Pancreas (tissue), 10 donors: ENCODE measurements around the gene TLL2. TPM values are rescaled to one million over a fixed set of nuclear protein-coding genes. Genes with fewer than 3 reads are reported as not detected.

Experiments
- ATAC-seq, 4 donors: fragments of 200-7000 bp; cut with Tn5 transposase; one replicate each; pipeline versions ENCODE4 v1.8.0 to v1.9.1; 2020; ENCODE audit warnings: mild to moderate bottlenecking in 4 of 4, moderate library complexity in 4 of 4
- DNase-seq, 6 donors: peaks; one replicate each; pipeline ENCODE4 v3.0.0-alpha.2; 2020
- FAIRE-seq: peaks from 2 replicates; lab custom pipeline; 2012; peaks lifted over from hg19 to GRCh38; lab: Jason Lieb, UNC
- H3K27ac ChIP-seq, 4 donors: fragments of 200-600 bp; sonication (generic); 1 replicate in 3 of 4; 2 replicates in 1 of 4; pipeline versions ENCODE4 v1.5.0 to v1.8.0; 2020
- H3K27me3 ChIP-seq, 4 donors: fragments of 200-600 bp; one replicate each; pipeline ENCODE4 v1.8.0; 2021
- H3K36me3 ChIP-seq, 3 donors: fragments of 200-600 bp; sonication (generic) in 1 of 3; one replicate each; pipeline versions ENCODE4 v1.5.0 to v1.8.0; 2020 to 2021
- H3K4me1 ChIP-seq, 3 donors: fragments of 200-600 bp; one replicate each; pipeline ENCODE4 v1.8.0; 2021
- H3K4me3 ChIP-seq, 4 donors: fragments of 200-600 bp; sonication (generic) in 2 of 4; one replicate each; pipeline versions ENCODE4 v1.5.0 to v1.8.0; 2020 to 2021
- H3K9me3 ChIP-seq, 4 donors: fragments of 200-600 bp; one replicate each; pipeline ENCODE4 v1.8.0; 2021
- CTCF ChIP-seq, 4 donors: fragments of 200-600 bp; sonication (generic) in 3 of 4; IDR thresholded peaks; one replicate each; pipeline versions ENCODE4 v1.5.0 to v1.8.0; 2021; ENCODE audit warnings: antibody characterized with exemption in 4 of 4
- WGBS, 2 donors: extraction: QIAGEN DNeasy Blood & Tissue Kit; methylation state at CpG; one replicate each; pipeline ENCODE4 v1.1.7; 2013; 5-methylcytosine and 5-hydroxymethylcytosine counted together
- intact Hi-C, 3 donors: fragments of 100-400 bp; cut with DNase I; formaldehyde crosslinking; loops; one replicate each; pipeline versions ENCODE4 v1.11.1 to v1.14.2; 2022
- polyA plus RNA-seq, 2 donors: library from polyadenylated mRNA; stranded (reverse); fragments of 200-250 nt; gene quantifications; one replicate each; pipeline ENCODE4 v1.2.3, GENCODE V29; 2013
- total RNA-seq, 6 donors: library from RNA; stranded (reverse); fragmentation: NEBNext Ultra II Directional in 4 of 6; extraction: Animal tissue kit (Norgen Biotek cat#: 25700) in 4 of 6; gene quantifications; one replicate each; pipeline versions ENCODE4 v1.2.1 to v1.2.4, GENCODE V29; 2021 to 2023
- donor health status: healthy with polysubstance abuse.
- donor health status: DM: no; HTN: no; CAD: no; lungs with moderate emphysema.
- donor health status: DM: no; HTN: no; CAD: no.
- donor health status: control.
- donor health status: control.
- donor health status: Bipolar disorder and iron deficiency.
- donor health status: DM: yes; HTN: yes; CAD: no.
- donor health status: DM: no; HTN: no; CAD: no.
- donor health status: DM: no; HTN: no; CAD: no.
- donor health status: DM: yes; HTN: yes; CAD: no.

The TLL2 gene
- total and polyA plus RNA-seq, 8 donors = 0.14 to 0.97 (median 0.27) TPM

- Histone ChIP-seq H3K9me3 (no peaks in the 10 kb centered on the region), H3K27me3 (no peaks in the 10 kb centered on the region), H3K4me1 (no peaks in the 10 kb centered on the region), H3K4me3 (no peak overlapping the region), H3K36me3 (no peaks in the 10 kb centered on the region), H3K27ac (no peak overlapping the region)
- no peak for TF ChIP-seq CTCF (IDR thresholded peaks at IDR 0.05)
- WGBS, 2 donors = 77 to 81% methylated on average over 2 of the region's 2 CpGs
- FAIRE-seq (no peak), DNase-seq (no peak), ATAC-seq (no peak)
- intact Hi-C loops = no loop called here
These were observed 168.5 kb downstream of the TLL2 start for GRCh38 chr10:96345222-96345621.

DNA sequence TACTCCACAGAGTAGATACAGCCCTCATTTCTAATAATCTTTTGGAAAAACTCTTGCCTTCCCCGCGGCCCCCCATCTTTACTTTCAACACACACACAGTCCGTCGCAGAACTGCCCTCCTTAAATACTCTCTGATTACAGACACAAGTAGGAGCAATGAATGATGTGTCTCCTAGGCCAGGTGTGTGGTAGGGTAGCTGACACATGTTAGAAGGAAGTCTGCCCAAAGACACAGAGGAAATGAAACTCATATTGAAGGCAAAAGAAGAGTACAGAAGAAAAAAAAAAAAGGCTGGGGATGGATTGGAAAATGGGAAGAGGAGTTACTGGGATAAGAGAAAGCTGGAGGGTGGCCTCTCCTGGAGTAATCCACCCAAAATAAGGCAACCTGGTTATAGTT lies 169.5 kb downstream of the TLL2 start:
- DNase-seq = no peak
- ATAC-seq = no peak
- Histone ChIP-seq H3K27me3 (no peaks in the 10 kb centered on the region), H3K9me3 (no peaks in the 10 kb centered on the region), H3K4me1 (peaks cover 0 to 7% (median 0%) of the 10 kb centered on the region in 3 donors), H3K36me3 (no peaks in the 10 kb centered on the region), H3K4me3 (no peak overlapping the region), H3K27ac (no peak overlapping the region)
- no peak for TF ChIP-seq CTCF (IDR thresholded peaks at IDR 0.05)
- WGBS, 2 donors = 94 to 100% methylated on average over 4 of the region's 4 CpGs
- intact Hi-C loops = no loop called here
- FAIRE-seq = no peak

DNA sequence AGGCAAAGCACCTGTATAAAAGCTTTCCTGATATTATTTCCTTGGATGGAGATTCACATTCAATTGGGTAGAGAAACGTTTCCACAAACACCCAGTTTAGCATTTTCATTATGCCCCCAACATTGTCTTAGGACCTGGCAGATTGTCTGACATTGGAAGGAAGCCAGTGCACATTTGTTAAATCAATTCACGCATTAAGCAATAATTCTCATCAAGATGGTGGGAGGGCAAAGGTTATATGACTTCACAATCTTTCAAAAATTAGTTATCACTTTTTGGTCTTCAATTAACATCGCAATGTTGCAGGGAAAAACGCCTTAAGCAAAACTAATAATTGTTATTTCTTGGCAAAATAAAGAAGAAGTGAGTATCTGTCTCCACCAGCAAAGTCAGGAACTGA lies 171.3 kb downstream of the TLL2 start:
- FAIRE-seq = no peak
- no peak for TF ChIP-seq CTCF (IDR thresholded peaks at IDR 0.05)

GRCh38 chr10:96341219-96342182 lies 172.2 kb downstream of the TLL2 start:
- H3K4me3 ChIP-seq = no peak overlapping the region
- FAIRE-seq (no peak), DNase-seq (no peak), ATAC-seq (no peak)
- intact Hi-C loops = no loop called here
- H3K36me3 ChIP-seq = no peaks in the 10 kb centered on the region
- H3K9me3 ChIP-seq = no peaks in the 10 kb centered on the region
- no peaks in the 10 kb centered on the region for H3K27me3 ChIP-seq
- 59 to 63% methylated on average over 5 of the region's 5 CpGs for WGBS, 2 donors
- peaks cover 0 to 7% (median 0%) of the 10 kb centered on the region in 3 donors for H3K4me1 ChIP-seq
- no peak for TF ChIP-seq CTCF (IDR thresholded peaks at IDR 0.05)
- H3K27ac ChIP-seq = no peak overlapping the region

More for the DNA sequence above, 171.3 kb downstream of the TLL2 start:
- DNase-seq (no peak), ATAC-seq (no peak)
- no peaks in the 10 kb centered on the region for H3K27me3 ChIP-seq
- H3K27ac ChIP-seq = no peak overlapping the region
- intact Hi-C loops = no loop called here
- 58 to 66% methylated on average over 4 of the region's 4 CpGs for WGBS, 2 donors
- H3K36me3 ChIP-seq = no peaks in the 10 kb centered on the region
- H3K9me3 ChIP-seq = no peaks in the 10 kb centered on the region
- no peak overlapping the region for H3K4me3 ChIP-seq
- peaks cover 0 to 7% (median 0%) of the 10 kb centered on the region in 3 donors for H3K4me1 ChIP-seq
